LoVo (cell line): ENCODE measurements around the gene OGFOD1.

ENCODE experiments used
- DNase-seq: peaks from one replicate; pipeline ENCODE4 v3.0.0-alpha.2; 2016; ENCODE audit warnings: low spot score

The OGFOD1 gene

GRCh38 chr16:56450986-56451752 lies at the start of gene OGFOD1, which contains the start of gene NUDT21:
TSS of gene OGFOD1 (plus strand) at chr16:56451554. CDS start at chr16:56451613, 59 bp downstream.
TSS of gene NUDT21 (minus strand) at chr16:56451332. CDS start at chr16:56451202, 130 bp downstream.
- DNase-seq: peak; percentile 97

DNA sequence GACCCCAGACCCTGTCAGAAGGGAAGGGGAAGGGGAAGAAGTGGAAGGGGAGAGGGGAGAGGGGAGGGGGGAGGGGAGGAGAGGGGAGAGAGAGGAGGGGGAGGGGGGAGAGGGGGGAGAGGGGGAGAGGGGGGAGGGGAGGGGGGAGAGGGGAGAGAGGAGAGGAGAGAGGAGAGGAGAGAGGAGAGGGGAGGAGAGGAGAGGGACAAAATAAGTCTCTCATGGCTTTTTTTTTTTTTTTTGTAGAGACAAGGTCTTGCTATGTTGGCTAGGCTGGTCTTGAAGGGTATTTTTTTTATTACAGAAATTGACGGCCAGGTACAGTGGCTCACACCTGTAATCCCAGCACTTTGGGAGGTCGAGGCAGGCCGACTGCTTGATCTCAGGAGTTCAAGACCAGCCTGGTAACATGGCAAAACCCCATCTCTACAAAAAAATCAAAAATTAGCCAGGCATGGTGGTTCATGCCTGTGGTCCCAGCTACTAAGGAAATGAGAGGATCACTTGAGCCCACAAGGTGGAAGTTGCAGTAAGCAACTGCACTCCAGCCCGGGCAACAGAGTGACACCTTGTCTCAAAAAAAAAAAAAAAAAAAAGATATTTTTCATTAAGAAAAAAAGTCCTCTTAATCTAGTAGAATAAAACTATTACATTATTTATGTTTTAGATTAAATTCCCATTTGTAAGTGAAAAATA lies 45.2 kb upstream of the OGFOD1 start:
- DNase-seq: no peak

- DNase-seq: peak; percentile 18
These were observed 42.8 kb upstream of the OGFOD1 start for GRCh38 chr16:56408379-56409098.

DNA sequence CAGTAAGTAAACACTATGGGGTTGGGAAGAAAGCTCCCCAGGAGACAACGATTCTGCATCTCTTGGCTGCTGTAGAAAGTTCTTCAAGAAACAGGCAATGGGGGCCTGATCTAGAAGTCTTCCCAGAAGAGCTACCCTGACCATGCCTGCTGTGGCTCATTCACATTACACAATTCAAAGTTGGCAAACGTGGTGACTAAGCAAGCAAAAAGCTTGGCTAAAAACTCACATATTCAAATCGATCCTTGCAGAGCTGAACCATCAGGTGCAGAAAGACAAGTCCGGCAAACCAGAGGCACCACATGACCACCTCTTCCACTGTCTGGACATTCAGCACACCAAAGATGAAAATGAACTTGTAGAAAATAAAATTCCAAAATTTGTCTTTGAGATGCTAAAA lies 42.2 kb upstream of the OGFOD1 start:
- DNase-seq: no peak

GRCh38 chr16:56411123-56411522 lies 40.2 kb upstream of the OGFOD1 start:
- no peak for DNase-seq

- DNase-seq: no peak
These were observed 39.7 kb upstream of the OGFOD1 start for GRCh38 chr16:56411624-56412023.

- DNase-seq: no peak
These were observed 38.0 kb upstream of the OGFOD1 start for GRCh38 chr16:56413381-56413780.

GRCh38 chr16:56414366-56414765 lies 37.0 kb upstream of the OGFOD1 start:
- no peak for DNase-seq

DNA sequence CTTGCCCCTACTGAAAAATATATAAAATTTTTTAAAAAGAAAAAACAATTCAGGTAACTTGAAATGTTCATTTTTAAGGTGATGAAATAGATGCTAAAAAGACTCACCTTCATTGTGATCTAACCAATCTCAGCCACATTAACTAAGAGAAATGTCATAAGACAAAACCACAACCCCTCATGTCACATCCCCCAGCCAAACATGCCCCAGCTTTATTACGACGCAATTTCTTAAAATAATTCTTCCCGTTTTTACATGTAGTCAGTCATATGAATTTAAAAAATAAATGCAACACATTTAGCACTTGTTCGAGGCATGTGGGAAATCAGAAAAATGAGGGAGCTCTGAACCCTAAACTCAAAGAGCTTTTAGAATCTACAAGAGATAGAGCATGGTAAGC lies 35.5 kb upstream of the OGFOD1 start:
- no peak for DNase-seq

DNA sequence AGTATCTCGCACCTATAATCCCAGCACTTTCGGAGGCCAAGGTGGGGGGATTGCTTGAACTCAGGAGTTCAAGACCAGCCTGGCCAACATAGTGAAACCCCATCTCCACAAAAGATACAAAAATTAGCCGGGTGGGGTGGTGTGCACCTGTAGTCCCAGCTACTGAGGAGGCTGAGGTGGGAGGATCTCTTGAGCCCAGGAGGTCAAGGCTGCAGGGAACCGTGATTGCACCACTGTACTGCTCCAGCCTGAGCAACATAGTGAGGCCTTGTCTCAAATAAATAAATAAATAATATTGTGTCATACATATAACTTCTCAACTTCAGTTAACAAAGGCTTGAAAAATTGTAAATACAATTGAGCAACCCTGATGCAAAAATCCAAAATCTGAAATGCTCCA lies 34.2 kb upstream of the OGFOD1 start:
- no peak for DNase-seq

- no peak for DNase-seq
These were observed 31.4 kb upstream of the OGFOD1 start for GRCh38 chr16:56419740-56420548.

DNA sequence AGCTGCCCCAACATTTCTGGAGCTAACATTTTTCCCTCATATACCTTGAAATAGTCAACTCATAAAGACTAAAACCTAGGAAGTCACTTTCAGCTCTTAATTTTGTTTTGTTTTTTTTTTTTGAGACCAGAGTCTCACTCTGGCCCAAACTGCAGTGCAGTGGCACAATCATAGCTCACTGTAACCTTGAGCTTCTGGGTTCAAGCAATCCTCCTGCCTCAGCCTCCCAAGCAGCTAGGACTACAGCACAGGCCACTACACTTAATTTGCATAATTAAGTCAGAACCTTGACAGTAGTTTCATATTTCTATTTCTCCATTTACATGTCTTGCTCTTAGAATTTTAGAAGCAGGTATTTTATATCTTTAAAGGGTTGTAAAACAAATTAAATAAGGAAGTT lies 30.7 kb upstream of the OGFOD1 start:
- no peak for DNase-seq

DNA sequence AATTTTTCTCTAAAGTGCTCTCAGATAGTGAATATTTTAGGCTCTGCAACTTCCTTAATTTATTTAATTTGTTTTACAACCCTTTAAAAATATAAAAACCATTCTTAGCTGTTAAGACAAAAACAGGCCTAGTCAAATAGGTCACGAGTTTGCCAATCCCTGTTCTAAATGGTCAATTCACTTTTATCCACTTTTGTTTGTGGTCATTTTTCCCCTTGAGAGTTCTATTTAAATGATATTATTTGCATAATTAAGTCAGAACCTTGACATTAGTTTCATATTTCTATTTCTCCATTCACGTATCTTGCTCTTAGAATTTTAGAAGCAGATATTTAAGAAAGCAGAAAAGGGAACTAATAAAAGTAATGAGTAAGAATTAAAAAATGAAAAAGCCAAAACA lies 30.0 kb upstream of the OGFOD1 start:
- no peak for DNase-seq

DNA sequence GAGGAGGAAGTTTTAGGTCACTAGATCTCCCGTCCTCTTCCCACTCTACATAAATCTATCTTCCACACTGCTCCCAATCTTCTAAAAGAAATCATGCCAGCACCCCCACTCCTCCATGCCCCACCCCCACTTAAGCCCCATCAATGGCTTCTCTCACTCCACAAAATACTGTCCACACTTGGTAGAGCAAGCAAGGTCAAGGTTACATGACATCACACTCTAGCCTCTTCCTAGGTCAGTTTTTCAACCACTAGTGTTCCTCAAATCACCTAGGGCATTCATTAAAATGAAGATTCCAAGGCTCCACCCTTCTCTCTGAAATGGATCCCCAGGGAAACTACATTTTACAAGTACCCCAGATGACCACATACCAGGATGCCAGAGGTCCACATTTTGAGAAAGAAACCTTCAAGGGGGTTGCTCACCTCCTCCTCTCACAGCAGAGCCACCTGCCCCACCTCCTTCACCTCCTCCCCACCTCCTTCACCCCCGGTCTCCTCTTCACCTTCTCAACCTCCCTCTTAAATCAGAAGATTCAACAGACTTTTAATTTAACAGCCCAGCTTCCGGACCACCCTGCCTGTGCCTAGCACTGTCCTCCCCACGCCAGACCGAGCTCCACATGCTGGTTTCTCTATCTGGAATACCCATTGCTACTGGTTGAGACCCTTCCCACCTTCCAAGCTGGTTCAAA lies 29.2 kb upstream of the OGFOD1 start:
- no peak for DNase-seq

DNA sequence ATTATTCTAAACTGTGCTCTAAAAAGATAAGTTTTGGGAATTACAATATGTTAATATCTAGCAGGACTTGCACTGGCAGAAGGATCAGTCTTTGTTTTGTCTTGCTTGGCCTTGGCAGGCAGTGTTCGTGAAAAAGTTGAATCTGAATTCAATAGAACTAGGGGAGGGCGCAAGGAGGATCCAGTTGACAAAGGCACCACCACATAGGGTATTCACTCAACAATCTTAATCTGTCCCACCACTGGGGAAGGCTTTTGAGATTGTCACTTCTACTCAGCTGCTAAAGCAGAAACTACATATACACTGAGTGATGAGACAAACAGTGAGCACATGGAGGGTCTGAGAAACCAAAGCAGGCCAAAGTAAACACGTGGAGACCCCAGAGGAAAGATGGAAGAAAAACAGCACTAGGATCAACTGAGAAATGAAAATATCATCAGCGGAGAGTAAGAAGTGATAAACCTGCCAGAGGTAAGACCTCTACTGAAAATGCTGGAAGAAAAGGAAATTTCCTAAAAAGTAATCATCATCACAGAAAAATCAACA lies 28.4 kb upstream of the OGFOD1 start:
- DNase-seq: no peak

GRCh38 chr16:56423584-56424403 lies 27.6 kb upstream of the OGFOD1 start:
- DNase-seq: no peak

- DNase-seq: no peak
These were observed 27.0 kb upstream of the OGFOD1 start for GRCh38 chr16:56424404-56424764.

GRCh38 chr16:56424791-56425438 lies 26.4 kb upstream of the OGFOD1 start:
- DNase-seq: no peak

GRCh38 chr16:56425439-56425832 lies 25.9 kb upstream of the OGFOD1 start, which contains the start of gene AMFR:
TSS of gene AMFR (minus strand) at chr16:56425545. CDS start at chr16:56425327, 218 bp downstream.
- peak; percentile 89 for DNase-seq

DNA sequence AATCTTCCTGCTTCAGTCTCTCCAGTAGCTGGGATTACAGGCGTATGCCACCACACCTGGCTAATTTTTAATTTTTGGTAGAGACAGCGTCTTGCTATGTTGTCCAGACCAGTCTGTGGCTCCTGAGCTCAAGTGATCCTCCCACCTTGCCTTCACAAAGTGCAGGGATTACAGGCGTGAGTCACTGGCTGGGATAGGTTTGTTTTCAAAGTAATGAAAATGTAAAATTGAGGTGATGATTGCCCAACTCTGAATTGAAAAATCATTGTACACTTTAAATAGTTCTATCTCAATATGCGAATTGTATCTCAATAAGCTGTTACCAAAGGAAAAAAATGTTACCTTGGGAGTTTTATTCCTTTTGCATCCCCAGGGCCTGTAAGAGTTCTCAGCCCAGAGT lies 24.8 kb upstream of the OGFOD1 start:
- DNase-seq: no peak
